NCI-H146 treated with DMSO at 0.1 percent for 48 hours (cell line): ENCODE measurements around the gene HECTD2.
A peak's percentile ranks its signal among the peaks of the same experiment; 100 is the strongest.
"Not testable (repeated sequence)": the region's sequence is repeated elsewhere in the genome, so short reads cannot be mapped to it uniquely, and the experiment has no call there.

Source experiments
- DNase-seq: peaks from one replicate; lab custom pipeline; 2025; ENCODE audit not compliant: unreplicated experiment; lab: John Stamatoyannopoulos, UW

The HECTD2 gene

GRCh38 chr10:91409869-91410637 lies at the start of gene HECTD2:
TSS of gene HECTD2 (plus strand) at chr10:91410344. CDS start at chr10:91410439, 95 bp downstream.
- DNase-seq, result peak; percentile 69

- DNase-seq, result no peak
Measured at GRCh38 chr10:91360461-91360860, 49.7 kb upstream of the HECTD2 start.

GRCh38 chr10:91365519-91365918 lies 44.6 kb upstream of the HECTD2 start:
- DNase-seq, result not testable (repeated sequence)

- no peak for DNase-seq
Measured at GRCh38 chr10:91366704-91367103, 43.4 kb upstream of the HECTD2 start.

- DNase-seq, result no peak
Measured at GRCh38 chr10:91367127-91367531, 43.0 kb upstream of the HECTD2 start.

GRCh38 chr10:91367558-91367957 lies 42.6 kb upstream of the HECTD2 start:
- DNase-seq, result no peak

- DNase-seq, result peak; percentile 30
Measured at GRCh38 chr10:91369978-91370589, 40.1 kb upstream of the HECTD2 start.

- DNase-seq, result no peak
Measured at GRCh38 chr10:91374052-91374451, 36.1 kb upstream of the HECTD2 start.

- DNase-seq, result no peak
Measured at GRCh38 chr10:91378061-91378460, 32.1 kb upstream of the HECTD2 start.

GRCh38 chr10:91380873-91381256 lies 29.3 kb upstream of the HECTD2 start:
- no peak for DNase-seq

- DNase-seq, result peak; percentile 75
Measured at GRCh38 chr10:91381257-91381891, 28.8 kb upstream of the HECTD2 start.

GRCh38 chr10:91385306-91386085 lies 24.6 kb upstream of the HECTD2 start:
- DNase-seq, result no peak

- DNase-seq, result peak; percentile 65
Measured at GRCh38 chr10:91389636-91390512, 20.3 kb upstream of the HECTD2 start.

GRCh38 chr10:91390513-91390825 lies 19.7 kb upstream of the HECTD2 start:
- DNase-seq, result not testable (repeated sequence)

GRCh38 chr10:91391920-91392319 lies 18.2 kb upstream of the HECTD2 start:
- DNase-seq, result no peak

GRCh38 chr10:91406322-91406721 lies 3.8 kb upstream of the HECTD2 start:
- no peak for DNase-seq

- peak; percentile 89 for DNase-seq
Measured at GRCh38 chr10:91409069-91409868, 875 bp upstream of the HECTD2 start.

GRCh38 chr10:91410638-91411371 lies 661 bp downstream of the HECTD2 start:
- DNase-seq, result peak; percentile 18

GRCh38 chr10:91411621-91412020 lies 1.5 kb downstream of the HECTD2 start:
- no peak for DNase-seq
